ENCODE measurements around the gene WDR93.

Gene WDR93

DNA sequence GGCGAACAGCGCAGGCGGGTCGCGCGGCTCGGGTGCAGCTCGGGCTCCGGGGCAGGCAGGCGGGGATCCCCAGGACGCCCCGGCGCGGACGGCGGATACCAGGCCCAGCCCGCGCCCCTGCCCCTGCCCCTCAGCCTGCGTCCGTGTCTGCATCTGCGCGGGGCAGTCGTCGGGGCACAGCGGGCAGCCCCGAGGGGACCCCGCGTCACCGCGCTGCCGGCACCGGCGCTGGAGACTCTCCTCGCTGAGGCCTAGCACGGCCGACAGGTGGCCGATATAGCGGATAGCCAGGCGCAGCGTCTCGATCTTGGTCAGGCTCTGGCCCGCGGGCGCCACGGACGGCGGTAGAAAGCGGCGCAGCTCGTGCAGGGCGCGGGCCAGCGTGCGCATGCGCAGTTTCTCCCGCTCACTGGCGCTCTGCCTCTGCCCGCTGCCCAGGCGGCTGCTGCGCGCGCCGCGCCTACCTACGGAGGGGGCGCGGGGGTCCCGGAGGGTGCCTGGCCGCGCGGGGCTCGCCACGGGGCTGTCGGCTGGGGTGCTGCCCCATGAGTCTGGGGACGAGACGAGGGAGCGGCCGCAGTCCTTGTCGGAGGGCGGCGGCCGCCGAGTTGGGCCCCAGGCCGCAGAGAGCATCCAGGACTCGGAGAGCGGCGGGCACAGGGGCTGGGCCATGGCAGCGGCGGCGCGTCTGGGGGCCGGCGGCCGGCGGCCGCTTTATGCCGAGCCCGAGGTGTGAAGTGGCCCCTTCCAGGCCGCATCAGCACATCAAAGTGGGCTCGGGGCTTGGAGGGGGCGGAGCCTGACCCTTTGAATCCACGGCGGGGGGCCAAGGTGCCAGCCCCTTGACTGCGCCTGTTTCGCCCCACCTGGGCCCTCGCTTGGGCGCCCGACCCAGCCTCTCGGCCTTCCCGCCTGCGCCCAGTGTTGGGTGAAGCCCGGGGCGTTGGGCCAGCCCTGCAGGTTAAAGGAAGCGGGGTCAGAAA, 60.2 kb downstream of the WDR93 start, which contains the start of gene MESP1:
MESP1 (minus strand) TSS at position 690 of the 983 bp plus-strand sequence; CDS start at position 672, 18 bp downstream.
- DNase-seq: peak; percentile 89 to 92

DNA sequence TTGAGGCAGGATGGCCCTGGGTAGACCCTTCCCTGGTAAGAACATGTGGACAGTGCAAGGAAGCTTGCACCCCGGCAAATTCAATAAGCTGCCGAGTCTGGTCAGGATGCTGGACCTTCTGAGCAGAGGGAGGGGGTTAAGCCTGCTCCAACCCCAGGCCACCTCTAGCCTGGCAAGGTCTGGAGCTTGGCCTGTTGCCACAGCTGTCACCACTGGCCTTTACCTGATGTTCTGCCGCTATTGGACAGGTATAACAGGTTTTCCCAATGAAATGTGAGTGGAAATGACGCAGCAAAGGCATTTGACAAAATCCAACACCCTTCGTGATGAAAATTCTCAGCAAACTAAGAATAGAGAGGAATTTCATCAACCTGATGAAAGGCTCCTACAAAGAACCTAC, 61.1 kb downstream of the WDR93 start:
- no peak for DNase-seq

DNA sequence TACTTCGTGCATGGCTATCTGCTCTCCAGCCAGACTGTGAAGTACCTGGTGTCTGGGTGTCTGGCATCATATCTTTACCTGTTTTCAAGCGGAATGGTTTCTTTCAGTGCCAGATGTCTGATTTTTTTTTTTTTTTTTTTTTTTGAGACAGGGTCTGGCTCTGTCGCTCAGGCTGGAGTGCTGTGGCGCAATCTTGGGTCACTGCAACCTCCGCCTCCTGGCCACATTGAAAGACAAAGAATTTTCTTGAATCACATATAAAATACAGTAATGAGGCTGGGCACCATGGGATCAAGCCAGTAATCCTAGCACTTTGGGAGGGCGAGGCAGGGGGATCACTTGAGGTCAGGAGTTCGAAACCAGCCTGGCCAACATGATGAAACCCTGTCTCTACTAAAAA, 63.2 kb downstream of the WDR93 start:
- DNase-seq: no peak

DNA sequence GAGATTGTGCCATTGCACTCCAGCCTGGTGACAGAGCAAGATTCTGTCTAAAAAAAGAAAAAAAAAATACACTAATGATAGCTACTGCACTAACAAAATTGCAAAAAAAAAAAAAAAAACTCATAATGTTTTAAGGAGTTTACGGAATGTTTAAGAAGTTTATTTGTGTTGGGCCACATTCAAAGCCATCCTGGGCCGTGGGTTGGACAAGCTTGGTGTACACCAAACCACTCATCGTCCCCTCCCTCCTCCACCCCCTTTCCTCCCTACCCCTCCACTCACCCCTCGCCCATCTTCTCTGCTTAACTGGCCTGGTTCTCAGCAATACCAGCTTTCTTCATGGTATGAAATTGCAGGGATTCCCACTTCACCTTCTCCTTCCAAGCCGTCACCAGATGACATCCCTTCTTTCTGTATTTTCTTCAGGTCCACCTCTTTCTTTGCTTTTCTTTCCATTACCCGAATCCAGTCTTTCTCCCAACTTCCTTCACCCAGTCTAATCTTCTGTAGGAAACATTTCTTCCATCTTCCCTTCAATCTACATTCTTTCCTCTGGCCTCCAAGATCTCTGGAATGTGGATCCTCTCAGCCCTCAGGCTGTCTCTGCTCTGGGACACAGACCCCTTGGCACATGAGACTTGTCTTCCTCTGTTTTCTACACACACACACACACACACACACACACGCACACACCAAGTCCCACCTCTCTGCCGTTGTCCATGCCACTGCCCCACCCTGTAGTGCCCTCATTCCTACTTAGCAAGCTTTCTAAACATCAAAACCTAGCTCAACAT, 63.9 kb downstream of the WDR93 start:
- no peak for DNase-seq

DNA sequence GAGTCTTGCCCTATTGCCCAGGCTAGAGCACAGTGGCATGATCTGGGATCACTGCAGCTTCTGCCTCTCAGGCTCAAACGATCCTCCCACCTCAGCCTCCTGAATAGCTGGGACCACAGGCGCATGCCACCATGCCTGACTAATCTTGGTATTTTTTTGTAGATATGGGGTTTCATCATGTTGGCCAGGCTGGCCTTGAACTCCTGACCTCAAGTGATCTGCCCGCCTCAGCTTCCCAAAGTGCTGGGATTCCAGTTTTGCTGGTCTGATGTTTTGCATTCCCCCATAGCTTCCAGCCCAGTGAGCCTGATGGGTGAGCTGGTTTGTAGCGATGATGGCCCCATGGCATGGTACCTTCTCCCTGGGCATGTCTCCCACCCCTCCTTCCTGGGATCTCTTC, 65.1 kb downstream of the WDR93 start:
- no peak for DNase-seq

DNA sequence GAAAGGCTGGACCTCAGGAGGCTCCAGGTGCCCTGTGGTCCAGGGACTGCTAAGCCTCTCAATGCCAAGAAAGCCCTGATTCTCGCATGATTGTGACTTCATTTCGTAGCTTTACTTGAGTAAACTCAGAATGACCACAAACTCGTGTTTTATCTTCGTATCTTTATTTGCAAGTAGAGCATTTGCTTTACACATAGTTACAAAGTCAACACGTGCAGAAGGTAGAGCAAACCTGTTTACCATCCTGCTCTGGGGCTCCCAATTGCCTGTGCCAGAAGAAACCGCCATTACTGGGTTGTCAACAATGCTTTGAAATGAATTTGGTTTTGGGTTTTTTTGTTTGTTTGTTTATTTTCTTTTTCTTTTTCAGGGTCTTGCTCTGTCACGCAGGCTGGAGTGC, 66.3 kb downstream of the WDR93 start:
- no peak for DNase-seq

DNA sequence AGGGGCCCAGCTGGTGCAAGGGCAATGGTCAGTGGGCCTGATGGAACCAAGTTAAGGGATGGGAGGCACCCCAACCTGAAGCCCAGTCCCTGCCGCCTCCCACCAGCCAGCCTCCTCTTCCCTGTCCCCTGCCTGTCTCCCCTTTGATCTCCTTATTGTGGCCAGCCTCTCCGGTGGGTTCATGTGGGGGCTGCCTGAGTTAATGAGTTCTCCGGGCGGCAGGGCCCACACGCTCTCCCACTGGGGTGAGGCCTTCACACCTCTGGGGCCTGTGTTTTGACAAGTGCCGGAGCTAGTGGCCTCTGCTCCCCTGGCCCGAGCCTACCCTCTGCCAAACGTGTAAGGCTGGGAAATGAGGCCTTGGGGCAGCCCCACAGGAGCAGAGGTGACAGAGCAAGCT, 67.7 kb downstream of the WDR93 start:
- no peak for DNase-seq

DNA sequence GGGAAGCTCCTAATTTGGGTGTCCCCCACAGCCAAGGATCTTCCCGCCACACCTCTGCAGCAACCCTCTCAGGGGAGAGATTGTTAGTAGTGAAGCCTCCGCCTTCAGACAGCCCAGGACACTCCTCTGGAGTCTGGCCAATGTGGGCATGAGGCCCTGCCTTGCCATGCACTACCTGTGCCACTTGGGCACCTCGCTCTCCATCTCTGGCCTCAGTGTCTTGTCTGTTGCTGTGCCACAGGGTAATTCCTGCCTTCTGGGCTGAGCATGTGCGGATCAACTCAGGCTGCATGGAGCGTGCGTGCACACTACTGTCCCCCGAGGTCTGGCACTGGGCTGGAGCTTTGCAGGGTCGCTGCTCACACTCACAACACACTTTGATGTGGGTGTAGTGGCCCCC, 68.4 kb downstream of the WDR93 start:
- DNase-seq: no peak

DNA sequence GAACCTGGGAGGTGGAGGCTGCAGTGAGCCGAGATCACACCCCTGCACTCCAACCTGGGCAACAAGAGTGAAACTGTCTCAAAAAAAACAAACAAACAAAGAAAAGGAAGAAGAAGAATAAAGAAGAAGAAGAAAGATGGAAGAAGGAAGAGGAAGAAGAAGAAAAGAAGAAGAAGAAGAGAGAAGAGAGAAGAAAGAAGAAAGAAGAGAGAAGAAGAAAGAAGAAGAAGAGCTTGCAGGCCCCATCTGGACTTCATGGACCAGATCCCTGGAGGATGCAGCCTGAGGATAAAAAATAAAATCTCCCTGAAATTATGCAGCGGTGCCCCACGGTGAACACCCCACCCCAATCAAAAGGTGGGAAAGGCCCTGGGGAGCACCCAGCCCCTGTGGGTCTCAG, 69.2 kb downstream of the WDR93 start:
- DNase-seq: no peak

DNA sequence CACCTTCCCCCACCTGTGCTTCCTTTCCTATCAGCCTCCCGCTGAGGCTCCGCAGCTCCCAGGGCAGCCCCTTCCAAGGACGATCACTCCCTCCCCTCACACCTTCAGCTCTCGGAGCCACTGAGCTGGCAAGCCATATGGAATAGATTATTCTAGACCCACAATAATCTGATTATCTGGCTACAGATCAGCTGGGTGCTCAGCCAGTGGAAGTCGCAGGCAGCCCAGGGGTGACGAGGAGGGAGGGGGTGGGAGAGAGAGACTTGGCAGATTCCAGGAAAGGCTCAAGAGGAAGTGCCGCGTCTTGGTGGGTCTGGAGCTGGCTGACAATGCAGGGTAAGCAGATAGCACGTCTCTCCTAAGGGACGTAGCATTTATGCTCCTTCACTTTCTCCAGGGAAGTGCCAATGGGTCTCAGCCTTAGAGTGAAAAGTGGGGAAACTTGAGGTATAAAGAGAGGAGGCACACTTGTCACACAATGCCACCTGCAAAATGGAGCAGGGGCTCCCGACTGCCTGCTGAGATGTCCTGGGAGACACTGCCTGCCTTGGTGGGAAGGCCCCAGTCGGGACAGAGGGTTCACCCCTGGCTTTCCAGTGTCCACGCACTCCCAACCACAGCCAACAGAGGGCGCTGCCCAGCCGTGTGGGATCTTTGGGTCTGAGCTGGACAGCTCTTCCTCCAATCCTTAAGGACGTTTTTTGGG, 69.8 kb downstream of the WDR93 start:
- peak; percentile 62 to 66 for DNase-seq

DNA sequence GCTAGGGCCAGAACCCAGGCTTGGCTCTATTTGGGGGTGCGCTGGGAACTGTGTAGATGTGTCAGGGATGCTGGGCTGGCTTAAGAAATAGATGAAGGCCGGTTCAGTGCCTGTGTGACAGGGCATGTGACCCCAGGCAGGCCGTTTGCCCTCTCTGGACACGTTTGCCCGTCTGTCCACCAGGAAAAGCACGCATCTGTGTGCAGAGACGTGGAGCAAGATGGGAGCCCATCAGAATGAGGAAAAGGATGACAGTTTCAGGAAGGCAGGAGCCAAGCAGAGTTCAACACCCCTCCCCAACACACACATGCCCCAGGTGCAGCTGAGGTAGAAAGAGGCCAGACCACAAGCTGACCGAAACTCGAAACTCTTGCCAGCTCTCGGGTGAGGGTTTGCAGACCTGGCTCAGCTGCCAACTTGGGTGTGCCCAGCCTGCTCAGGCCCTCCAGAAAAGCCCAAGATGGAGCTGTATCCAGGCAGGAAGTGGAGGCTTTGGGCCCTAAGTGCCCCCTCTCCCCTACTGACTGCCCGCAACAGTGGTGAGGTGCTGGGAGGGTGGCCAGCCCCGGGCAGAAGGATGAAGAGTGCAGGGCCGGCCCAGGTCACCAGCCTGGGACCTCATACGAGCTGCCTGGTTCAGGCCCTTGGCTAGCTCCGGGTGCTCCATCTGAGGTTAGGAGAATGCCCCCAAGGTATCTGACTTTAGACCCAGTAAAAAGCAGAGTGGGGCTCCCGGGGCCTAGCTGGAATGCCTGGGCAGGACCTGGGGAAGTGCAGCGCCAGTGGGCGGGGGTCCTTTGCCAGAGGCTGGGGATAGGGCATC, 70.6 kb downstream of the WDR93 start:
- no peak for DNase-seq

DNA sequence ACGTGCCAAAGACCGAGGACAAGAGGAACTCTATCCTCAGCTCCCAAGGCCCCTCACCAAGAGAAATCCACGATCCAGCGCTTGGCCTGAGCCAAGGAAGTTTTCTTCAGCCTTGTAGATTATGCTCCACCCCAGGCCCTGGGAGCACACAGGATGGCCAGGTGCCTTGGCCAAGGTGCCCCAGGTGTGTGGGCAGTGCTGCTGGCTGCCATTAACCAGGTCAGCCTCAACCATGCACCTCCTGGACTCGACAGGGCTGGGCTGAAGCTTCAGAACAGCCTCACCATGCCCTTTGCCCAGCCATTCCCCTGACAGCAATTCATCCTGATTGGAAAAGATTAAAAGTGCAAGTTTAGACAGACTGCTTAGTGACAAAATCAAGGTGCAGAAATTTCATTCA, 71.3 kb downstream of the WDR93 start:
- no peak for DNase-seq

DNA sequence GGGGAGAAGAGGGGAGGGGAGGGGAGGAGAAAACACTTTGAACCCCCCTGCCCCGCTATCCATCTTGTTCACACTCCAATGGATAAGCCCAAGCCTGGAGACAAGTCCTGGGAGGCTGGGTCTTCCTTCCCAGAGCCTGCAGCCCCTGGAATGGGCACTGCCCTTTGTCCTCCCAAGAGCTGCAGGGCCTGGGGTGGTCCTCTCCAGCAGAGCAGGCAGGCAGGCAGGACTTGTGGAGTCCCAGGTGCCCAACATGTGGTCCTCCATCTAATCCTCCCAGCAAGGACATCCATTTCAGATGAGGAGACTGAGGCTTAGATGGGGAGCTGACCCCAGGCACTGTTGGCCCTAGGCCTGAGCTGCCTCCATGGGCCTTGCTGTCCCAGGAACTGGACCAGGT, 75.1 kb downstream of the WDR93 start:
- no peak for DNase-seq

DNA sequence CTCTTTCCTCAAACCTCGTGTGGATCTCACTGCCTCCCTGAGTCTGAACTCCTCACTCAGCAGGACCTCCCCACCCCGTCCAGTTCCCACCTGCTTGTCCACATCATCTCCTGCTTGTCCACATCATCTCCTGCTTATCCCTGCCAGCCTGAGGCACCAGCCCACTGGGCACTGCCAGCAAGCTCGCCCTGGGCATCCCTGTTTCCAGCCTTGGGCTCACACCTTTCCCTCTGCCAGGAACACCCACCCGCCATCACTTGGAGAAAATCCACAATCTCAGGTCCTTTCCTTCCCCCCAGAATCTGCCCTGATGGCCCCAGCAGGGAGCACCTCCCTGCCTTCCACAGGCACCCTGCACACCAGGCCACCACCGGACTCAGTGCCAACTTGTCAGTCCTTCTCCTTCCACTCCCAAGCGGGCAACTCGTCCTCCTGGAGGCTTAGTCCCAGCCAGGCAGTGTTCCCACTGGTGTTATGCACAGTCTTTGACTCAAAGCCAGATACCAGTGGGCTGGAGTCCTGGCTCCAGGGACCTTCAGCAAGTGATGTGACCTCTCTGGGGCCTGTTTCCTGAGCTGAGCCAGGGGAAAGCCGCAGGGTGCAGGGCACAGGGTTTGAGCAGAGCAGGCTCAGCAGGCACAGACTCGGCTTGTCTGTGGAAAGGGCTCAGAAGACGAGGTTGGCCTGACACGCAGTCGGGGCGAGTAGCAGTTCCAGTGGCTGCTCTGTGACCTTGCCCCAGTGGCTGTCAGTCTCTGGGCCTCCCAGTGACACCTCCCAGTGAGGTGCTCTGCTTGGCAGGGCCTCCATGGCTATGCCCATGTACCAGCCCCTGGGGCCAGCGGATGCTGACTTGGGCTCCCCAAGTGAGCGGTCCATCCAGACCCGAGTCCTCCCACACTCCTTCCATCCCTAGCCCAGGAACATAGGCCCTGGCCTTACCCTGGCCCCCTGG, 76.0 kb downstream of the WDR93 start:
- no peak for DNase-seq

DNA sequence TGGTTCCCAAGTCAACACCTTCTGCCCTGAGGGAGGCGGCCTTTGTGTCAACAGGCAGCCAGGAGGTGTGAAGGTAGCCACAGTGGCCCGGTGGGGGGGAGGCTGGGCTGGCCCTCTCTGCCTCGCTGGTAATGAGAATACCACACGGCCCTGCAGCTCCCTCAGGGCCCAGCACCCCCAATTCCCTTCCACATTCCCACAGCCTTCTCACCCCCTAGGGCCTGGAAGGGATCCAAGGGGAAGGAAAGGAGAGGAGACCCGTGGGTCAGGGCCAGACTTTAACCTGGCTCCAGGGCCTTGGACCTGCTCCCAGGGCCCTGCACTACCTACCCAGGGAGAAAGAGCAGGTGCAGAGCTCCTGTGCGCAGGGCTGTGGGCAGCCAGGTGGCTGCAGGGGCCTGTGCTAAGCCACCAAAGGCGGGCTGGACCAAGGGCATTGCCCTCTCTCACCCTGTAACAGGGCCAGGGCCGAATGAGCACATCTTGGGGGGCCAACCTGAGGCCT, 76.9 kb downstream of the WDR93 start:
- no peak for DNase-seq

DNA sequence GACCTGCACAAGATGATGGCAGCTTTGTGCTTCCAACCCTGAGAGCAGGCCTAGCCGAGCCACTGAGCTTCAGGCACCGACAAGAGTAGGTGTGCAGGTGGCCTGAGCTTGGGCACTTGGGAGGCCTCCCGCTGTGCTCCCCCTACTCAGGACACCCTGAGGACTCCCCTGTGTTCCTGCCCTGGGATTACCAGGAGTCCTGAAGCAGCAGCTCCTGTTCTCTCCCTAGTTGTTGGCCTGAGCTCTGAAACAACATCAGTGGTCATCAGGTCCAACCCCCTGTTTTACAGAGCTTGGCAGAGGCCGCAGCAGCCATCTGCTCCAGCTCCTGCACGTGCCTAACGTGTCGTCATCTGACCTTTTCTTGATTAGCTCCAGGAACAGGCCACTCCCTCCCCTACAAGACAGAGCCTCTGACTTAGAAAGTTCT, 77.5 kb downstream of the WDR93 start:
- no peak for DNase-seq

DNA sequence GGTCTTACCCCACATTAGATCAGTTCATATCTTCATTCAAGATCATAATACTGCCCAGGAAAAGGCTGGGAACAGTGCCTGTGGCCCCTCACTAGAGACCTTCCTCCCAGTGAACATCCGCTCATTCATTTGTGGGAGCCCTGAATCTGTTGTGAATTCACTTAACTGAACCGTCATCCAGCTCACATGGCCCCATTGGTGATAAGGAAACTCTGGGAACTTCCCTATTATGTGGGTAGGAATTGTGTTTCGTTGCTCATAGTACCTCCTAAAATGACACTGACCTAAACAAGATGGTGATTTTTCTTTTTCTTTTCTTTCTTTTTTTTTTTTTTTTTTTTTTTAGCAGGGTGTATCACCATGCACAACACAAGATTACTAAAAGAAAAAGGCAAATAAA, 78.8 kb downstream of the WDR93 start:
- no peak for DNase-seq

DNA sequence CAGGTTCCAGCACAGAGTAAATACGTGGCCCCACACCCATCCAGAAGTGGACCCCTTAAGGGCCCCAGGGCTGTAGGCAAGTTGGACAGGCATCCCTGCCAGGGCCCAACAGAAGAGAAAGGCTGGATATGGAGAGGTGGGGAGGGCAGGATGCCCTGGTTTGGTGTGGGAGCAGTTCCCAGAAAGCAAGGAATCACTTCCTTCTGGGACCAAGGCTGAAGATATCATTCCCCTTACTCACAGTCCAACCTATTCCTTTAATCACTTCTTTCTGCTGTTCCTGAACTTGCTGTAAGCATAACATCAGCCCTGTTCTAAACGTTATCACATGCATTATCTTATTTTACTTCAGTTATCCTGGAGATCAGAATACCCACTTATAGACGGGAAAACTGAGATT, 79.4 kb downstream of the WDR93 start:
- DNase-seq: no peak

DNA sequence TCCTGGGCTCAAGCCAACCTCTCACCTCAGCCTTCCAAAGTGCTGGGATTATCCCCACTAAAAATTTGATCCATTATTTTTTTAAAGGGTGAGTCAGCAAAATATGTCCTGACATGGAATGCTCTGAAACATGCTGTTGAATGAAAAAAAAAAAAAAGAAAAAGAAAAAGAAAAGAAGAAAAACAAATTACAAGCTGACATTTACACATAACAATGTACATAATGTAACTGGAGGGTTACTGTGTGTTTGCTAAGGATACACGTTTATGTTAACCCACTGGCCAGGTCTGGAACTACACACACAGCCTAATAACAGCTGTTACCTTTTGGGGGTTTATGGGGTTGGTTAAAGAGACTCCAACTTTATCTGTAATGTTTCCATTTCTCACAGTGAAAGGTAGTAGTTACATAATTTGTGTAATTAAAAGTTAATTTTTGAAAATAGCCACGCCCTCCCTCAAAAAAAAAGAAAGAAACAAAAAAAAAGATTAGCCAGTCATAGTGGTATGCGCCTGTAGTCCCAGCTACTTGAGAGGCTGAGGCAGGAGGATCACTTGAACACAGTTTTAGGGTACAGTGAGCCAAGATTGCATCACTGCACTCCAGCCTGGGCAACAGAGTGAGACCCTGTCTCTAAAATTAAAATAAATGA, 82.4 kb downstream of the WDR93 start:
- DNase-seq: no peak

DNA sequence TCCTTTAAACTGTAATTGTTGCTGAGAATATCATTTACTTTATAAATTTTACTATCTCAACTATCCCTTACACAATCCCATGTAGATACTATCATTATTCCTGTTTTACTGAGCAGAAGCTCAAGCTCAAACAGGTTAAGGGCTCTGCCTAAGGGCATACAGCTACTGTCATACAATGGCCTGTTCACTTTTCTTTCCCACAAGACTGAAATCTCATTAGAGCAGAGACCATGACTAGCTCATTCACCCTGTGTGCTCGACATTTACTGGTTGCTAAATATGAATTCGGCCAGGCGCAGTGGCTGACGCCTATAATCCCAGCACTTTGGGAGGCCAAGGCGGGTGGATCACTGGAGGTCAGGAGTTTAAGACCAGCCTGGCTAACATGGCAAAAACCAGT, 83.9 kb downstream of the WDR93 start:
- DNase-seq: no peak

Measured in CD4-positive, alpha-beta T cell treated with Interleukin-4 for 1 hour (primary cell).